ENCODE results near the gene RTTN.

DNA sequence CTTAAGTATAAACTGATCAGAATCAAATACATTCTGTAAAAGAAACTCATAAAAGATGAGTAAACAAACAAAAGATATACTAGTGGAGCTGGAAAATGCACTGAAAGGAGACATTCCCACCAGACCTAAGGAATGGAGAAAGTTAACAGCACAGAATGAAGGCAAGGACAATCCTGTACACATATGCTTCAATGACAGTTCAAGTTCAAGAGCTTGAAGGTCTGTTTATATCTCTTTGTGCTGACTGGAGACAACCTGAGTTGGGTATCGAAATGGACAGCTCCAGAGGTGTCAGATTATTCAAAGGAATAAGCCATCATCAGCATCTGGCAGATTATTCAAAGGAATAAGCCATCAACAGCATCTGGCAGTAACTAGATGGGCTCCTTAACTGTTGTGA is 184.0 kb downstream of the RTTN start:
- TF ChIP-seq, protein P1, sequence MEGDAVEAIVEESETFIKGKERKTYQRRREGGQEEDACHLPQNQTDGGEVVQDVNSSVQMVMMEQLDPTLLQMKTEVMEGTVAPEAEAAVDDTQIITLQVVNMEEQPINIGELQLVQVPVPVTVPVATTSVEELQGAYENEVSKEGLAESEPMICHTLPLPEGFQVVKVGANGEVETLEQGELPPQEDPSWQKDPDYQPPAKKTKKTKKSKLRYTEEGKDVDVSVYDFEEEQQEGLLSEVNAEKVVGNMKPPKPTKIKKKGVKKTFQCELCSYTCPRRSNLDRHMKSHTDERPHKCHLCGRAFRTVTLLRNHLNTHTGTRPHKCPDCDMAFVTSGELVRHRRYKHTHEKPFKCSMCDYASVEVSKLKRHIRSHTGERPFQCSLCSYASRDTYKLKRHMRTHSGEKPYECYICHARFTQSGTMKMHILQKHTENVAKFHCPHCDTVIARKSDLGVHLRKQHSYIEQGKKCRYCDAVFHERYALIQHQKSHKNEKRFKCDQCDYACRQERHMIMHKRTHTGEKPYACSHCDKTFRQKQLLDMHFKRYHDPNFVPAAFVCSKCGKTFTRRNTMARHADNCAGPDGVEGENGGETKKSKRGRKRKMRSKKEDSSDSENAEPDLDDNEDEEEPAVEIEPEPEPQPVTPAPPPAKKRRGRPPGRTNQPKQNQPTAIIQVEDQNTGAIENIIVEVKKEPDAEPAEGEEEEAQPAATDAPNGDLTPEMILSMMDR (IDR thresholded peaks at IDR 0.05), result no peak
- no peak for TF ChIP-seq POLR2A (IDR thresholded peaks at IDR 0.05)

All from testis (tissue), 2 donors.